GM12892 (cell line): Measurements from ENCODE around the gene FBXO24.

Experiments
- DNase-seq: peaks from one replicate; pipeline ENCODE4 v3.0.0; 2011; ENCODE audit not compliant: insufficient read length
- FAIRE-seq: peaks from 2 replicates; lab custom pipeline; 2011; peaks lifted over from hg19 to GRCh38; lab: Jason Lieb, UNC
- POLR2A ChIP-seq: IDR thresholded peaks from 2 replicates; pipeline ENCODE4 v1.6.1; 2011; ENCODE audit warnings: low read depth, low read length, control low read depth
- POLR2AphosphoS5 ChIP-seq: IDR thresholded peaks from 2 replicates; pipeline ENCODE4 v1.6.1; 2011; ENCODE audit warnings: low read depth, low read length, control low read depth
- TAF1 ChIP-seq: IDR thresholded peaks from 2 replicates; pipeline ENCODE4 v1.6.1; 2011; ENCODE audit warnings: low read depth, mild to moderate bottlenecking, control low read depth, low read length, borderline replicate concordance

FBXO24 gene

GRCh38 chr7:100570954-100571828, 14.9 kb upstream of the FBXO24 start:
- DNase-seq (no peak), FAIRE-seq (no peak)
- TF ChIP-seq POLR2A (no peak), POLR2AphosphoS5 (0 out of 2 replicates have a peak, but pooled peaks have one; percentile 17)

GRCh38 chr7:100571829-100572116, 14.4 kb upstream of the FBXO24 start:
- no peak for FAIRE-seq
- DNase-seq, result no peak
- TF ChIP-seq POLR2AphosphoS5 (no peak), POLR2A (no peak), TAF1 (no peak)

GRCh38 chr7:100572281-100572948, 13.7 kb upstream of the FBXO24 start:
- FAIRE-seq, result no peak
- no peak for TF ChIP-seq TAF1
- no peak for TF ChIP-seq POLR2A
- no peak for TF ChIP-seq POLR2AphosphoS5

GRCh38 chr7:100572949-100573675, 13.0 kb upstream of the FBXO24 start:
- FAIRE-seq, result no peak
- TF ChIP-seq POLR2AphosphoS5, result no peak; the same call in 1 of the 2 replicates
- TF ChIP-seq POLR2A, result no peak
- no peak for TF ChIP-seq TAF1
- DNase-seq, result no peak

More at GRCh38 chr7:100572281-100572948, 13.7 kb upstream of the FBXO24 start:
- DNase-seq, result no peak

GRCh38 chr7:100573691-100574361, 12.3 kb upstream of the FBXO24 start, which contains the start of gene SAP25:
Gene SAP25 (minus strand): TSS chr7:100573900. CDS start chr7:100573742, 158 bp downstream.
- no peak for FAIRE-seq
- no peak for TF ChIP-seq POLR2AphosphoS5
- no peak for TF ChIP-seq TAF1
- no peak for TF ChIP-seq POLR2A
- no peak for DNase-seq

- FAIRE-seq, result no peak
- no peak for DNase-seq
- no peak for TF ChIP-seq TAF1
- TF ChIP-seq POLR2A, result no peak
- no peak for TF ChIP-seq POLR2AphosphoS5
Observed at GRCh38 chr7:100574362-100575205, 11.5 kb upstream of the FBXO24 start.

- FAIRE-seq (no peak), DNase-seq (no peak)
- no peak for TF ChIP-seq POLR2AphosphoS5
- no peak for TF ChIP-seq TAF1
- TF ChIP-seq POLR2A, result no peak
Observed at GRCh38 chr7:100575206-100575631, 10.9 kb upstream of the FBXO24 start.

- no peak for TF ChIP-seq TAF1
- no peak for TF ChIP-seq POLR2AphosphoS5
- TF ChIP-seq POLR2A, result no peak
- DNase-seq (no peak), FAIRE-seq (no peak)
Observed at GRCh38 chr7:100575746-100576383, 10.3 kb upstream of the FBXO24 start.

- TF ChIP-seq TAF1, result no peak
- no peak for DNase-seq
- no peak for FAIRE-seq
Observed at GRCh38 chr7:100576384-100576993, 9.6 kb upstream of the FBXO24 start.

- no peak for TF ChIP-seq TAF1
- no peak for TF ChIP-seq POLR2A
- no peak for TF ChIP-seq POLR2AphosphoS5
- DNase-seq (no peak), FAIRE-seq (no peak)
Observed at GRCh38 chr7:100577103-100577502, 9.0 kb upstream of the FBXO24 start.
